H9 (cell line): ENCODE results near the gene ZKSCAN3. TPM values are rescaled to one million over a fixed set of nuclear protein-coding genes. Genes with fewer than 3 reads are reported as not detected.
A peak's percentile ranks its signal among the peaks of the same experiment; 100 is the strongest.
"Not testable (repeated sequence)": the region's sequence is repeated elsewhere in the genome, so short reads cannot be mapped to it uniquely, and the experiment has no call there.

Experiments
- DNase-seq: peaks from one replicate; pipeline ENCODE4 v3.0.0-alpha.2; 2017
- H2AFZ ChIP-seq: one replicate; pipeline ENCODE4 v1.6.1; 2013; ENCODE audit warnings: mild to moderate bottlenecking, low read length, control low read depth, moderate library complexity
- H2AK5ac ChIP-seq: 2 replicates; pipeline ENCODE4 v1.6.1; 2013; ENCODE audit warnings: low read length, control low read depth, mixed read lengths; ENCODE audit not compliant: insufficient read length
- H2BK120ac ChIP-seq: one replicate; pipeline ENCODE4 v1.6.1; 2013; ENCODE audit warnings: low read depth, mild to moderate bottlenecking, low read length, control low read depth, inconsistent platforms; ENCODE audit not compliant: poor library complexity, severe bottlenecking
- H2BK12ac ChIP-seq: 2 replicates; pipeline ENCODE4 v1.6.1; 2013; ENCODE audit warnings: low read length, control low read depth, mixed read lengths, low read depth; ENCODE audit not compliant: insufficient read length
- H2BK15ac ChIP-seq: 2 replicates; pipeline ENCODE4 v1.6.1; 2013; ENCODE audit warnings: low read depth, low read length, control low read depth
- H2BK20ac ChIP-seq: one replicate; pipeline ENCODE4 v1.6.1; 2013; ENCODE audit warnings: low read depth, mild to moderate bottlenecking, low read length, control low read depth, inconsistent platforms; ENCODE audit not compliant: poor library complexity, severe bottlenecking
- H2BK5ac ChIP-seq: 2 replicates; pipeline ENCODE4 v1.6.1; 2013; ENCODE audit warnings: low read length, control low read depth, mixed read lengths; ENCODE audit not compliant: insufficient read length
- H3K14ac ChIP-seq: 2 replicates; pipeline ENCODE4 v1.6.1; 2013; ENCODE audit warnings: low read length, control low read depth; ENCODE audit not compliant: insufficient read depth
- H3K18ac ChIP-seq: 2 replicates; pipeline ENCODE4 v1.6.1; 2013; ENCODE audit warnings: low read depth, mild to moderate bottlenecking, mixed read lengths, low read length, control low read depth; ENCODE audit not compliant: insufficient read length
- H3K23ac ChIP-seq: 2 replicates; pipeline ENCODE4 v1.6.1; 2013; ENCODE audit warnings: low read length, control low read depth, mixed read lengths, low read depth; ENCODE audit not compliant: insufficient read length
- H3K23me2 ChIP-seq: 2 replicates; pipeline ENCODE4 v1.6.1; 2013; ENCODE audit warnings: low read depth, mild to moderate bottlenecking, mixed read lengths, low read length, control low read depth; ENCODE audit not compliant: insufficient read length, poor library complexity, severe bottlenecking
- H3K27ac ChIP-seq: 2 replicates; pipeline ENCODE4 v1.5.1; 2013; ENCODE audit warnings: low read length, control low read depth, mixed read lengths, low read depth; ENCODE audit not compliant: insufficient read length
- H3K27me3 ChIP-seq: 2 replicates; pipeline ENCODE4 v1.6.1; 2013; ENCODE audit warnings: low read length, control low read depth, inconsistent platforms; ENCODE audit not compliant: insufficient read depth
- H3K4ac ChIP-seq: 2 replicates; pipeline ENCODE4 v1.6.1; 2013; ENCODE audit warnings: low read depth, mild to moderate bottlenecking, control low read depth, inconsistent platforms, low read length, moderate library complexity
- H3K4me1 ChIP-seq: 2 replicates; pipeline ENCODE4 v1.6.1; 2013; ENCODE audit warnings: low read length, control low read depth, inconsistent platforms; ENCODE audit not compliant: insufficient read depth
- H3K4me2 ChIP-seq: 2 replicates; pipeline ENCODE4 v1.6.1; 2013; ENCODE audit warnings: low read length, control low read depth, mixed read lengths; ENCODE audit not compliant: insufficient read length, insufficient read depth
- H3K56ac ChIP-seq: 2 replicates; pipeline ENCODE4 v1.6.1; 2013; ENCODE audit warnings: low read depth, mild to moderate bottlenecking, mixed read lengths, low read length, control low read depth; ENCODE audit not compliant: insufficient read length
- H3K79me1 ChIP-seq: 2 replicates; pipeline ENCODE4 v1.6.1; 2013; ENCODE audit warnings: low read depth, mild to moderate bottlenecking, moderate library complexity, low read length, control low read depth, inconsistent platforms; ENCODE audit not compliant: insufficient read depth, poor library complexity, severe bottlenecking
- H3K79me2 ChIP-seq: 2 replicates; pipeline ENCODE4 v1.6.1; 2013; ENCODE audit warnings: low read length, control low read depth, inconsistent platforms; ENCODE audit not compliant: insufficient read depth
- H3K9ac ChIP-seq: 2 replicates; pipeline ENCODE4 v1.6.1; 2013; ENCODE audit warnings: low read length, control low read depth, mixed read lengths; ENCODE audit not compliant: insufficient read length; ENCODE audit errors: extremely low read depth
- H3K9me3 ChIP-seq: one replicate; pipeline ENCODE4 v1.6.1; 2013; ENCODE audit warnings: low read depth, low read length, inconsistent platforms; ENCODE audit not compliant: control insufficient read depth
- H3T11ph ChIP-seq: one replicate; pipeline ENCODE4 v1.6.1; 2013; ENCODE audit warnings: mild to moderate bottlenecking, low read length, control low read depth, inconsistent platforms
- H4K20me1 ChIP-seq: one replicate; pipeline ENCODE4 v1.6.1; 2013; ENCODE audit not compliant: control insufficient read depth, insufficient read length, insufficient read depth
- H4K5ac ChIP-seq: 2 replicates; pipeline ENCODE4 v1.6.1; 2013; ENCODE audit warnings: low read depth, mild to moderate bottlenecking, mixed read lengths, low read length, control low read depth; ENCODE audit not compliant: insufficient read length
- H4K8ac ChIP-seq: replicated peaks from 2 replicates; pipeline ENCODE4 v1.6.1; 2013; ENCODE audit warnings: low read length, control low read depth, mixed read lengths, low read depth; ENCODE audit not compliant: insufficient read length
- H4K91ac ChIP-seq: 2 replicates; pipeline ENCODE4 v1.6.1; 2013; ENCODE audit warnings: low read depth, mild to moderate bottlenecking, moderate library complexity, mixed read lengths, low read length, control low read depth; ENCODE audit not compliant: insufficient read length
- H3K27ac Mint-ChIP-seq, 3 experiments: 2 replicates in 2 of 3; 3 replicates in 1 of 3; pipeline ENCODE4 v1.8.0; 2020 to 2021; ENCODE audit warnings: mixed read lengths in 3 of 3, mild to moderate bottlenecking in 1 of 3, moderate library complexity in 1 of 3
- H3K27me3 Mint-ChIP-seq: 2 replicates; pipeline ENCODE4 v1.8.0; 2021; ENCODE audit warnings: low read depth, mild to moderate bottlenecking, moderate library complexity, mixed read lengths
- H3K36me3 Mint-ChIP-seq, 3 experiments: 2 replicates in 2 of 3; 3 replicates in 1 of 3; pipeline ENCODE4 v1.8.0; 2020 to 2021; ENCODE audit warnings: low read depth in 3 of 3, mixed read lengths in 3 of 3; ENCODE audit not compliant: insufficient read depth in 1 of 3
- H3K4me1 Mint-ChIP-seq, 2 experiments: 2 replicates each; pipeline ENCODE4 v1.8.0; 2020; ENCODE audit warnings: mixed read lengths in 2 of 2
- H3K4me3 Mint-ChIP-seq, 2 experiments: 2 replicates in 1 of 2; 3 replicates in 1 of 2; pipeline ENCODE4 v1.8.0; 2020 to 2021; ENCODE audit warnings: mild to moderate bottlenecking in 2 of 2, mixed read lengths in 2 of 2, moderate library complexity in 1 of 2
- H3K9me3 Mint-ChIP-seq, 2 experiments: 2 replicates in 1 of 2; 3 replicates in 1 of 2; pipeline ENCODE4 v1.8.0; 2020; ENCODE audit warnings: mild to moderate bottlenecking in 2 of 2, mixed read lengths in 2 of 2, moderate library complexity in 1 of 2
- WGBS: extraction: QIAGEN DNeasy Blood & Tissue Kit; methylation state at CpG from one replicate; pipeline ENCODE4 v1.1.7; 2013; ENCODE audit warnings: missing lambda C conversion rate, low lambda C conversion rate, mixed read lengths; ENCODE audit not compliant: insufficient read length; ENCODE audit errors: extremely low coverage; 5-methylcytosine and 5-hydroxymethylcytosine counted together
- total RNA-seq: library from RNA; stranded (reverse); gene quantifications from 2 replicates; pipeline ENCODE4 v1.2.1, GENCODE V29; 2021
- TF ChIP-seq, protein P1 (sequence below): fragments of 200-600 bp; sonication (generic); conservative IDR thresholded peaks from 3 replicates; pipeline ENCODE4 v1.8.0; 2021; ENCODE audit warnings: antibody characterized with exemption, mild to moderate bottlenecking

The ZKSCAN3 gene
- total RNA-seq, 1 experiment from 2014 or later: 8.7 TPM

DNA sequence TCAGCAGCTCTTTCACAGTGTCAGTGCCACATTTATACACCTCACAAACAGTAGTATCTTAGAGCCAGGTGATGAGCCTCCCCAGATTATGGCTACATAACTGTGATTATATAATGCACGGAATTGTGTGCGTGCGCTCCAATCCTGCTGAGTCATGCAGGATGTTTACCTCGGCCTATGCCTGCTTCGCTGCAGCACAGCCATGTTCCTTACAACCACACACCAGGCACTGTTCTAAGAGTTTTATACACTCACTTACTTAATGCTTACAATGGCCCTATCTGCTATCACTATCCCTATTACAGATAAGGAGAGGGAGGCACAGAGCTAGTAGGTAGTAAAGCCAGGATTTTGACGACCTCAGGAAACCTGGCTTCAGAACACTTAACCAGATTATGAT, 7.3 kb downstream of the ZKSCAN3 start:
- Mint-ChIP-seq H3K36me3 (peaks cover 26 to 29% (median 27%) of the 10 kb centered on the region in 3 experiments), H3K27me3 (no peaks in the 10 kb centered on the region), H3K27ac (peak overlapping the region in 1 of 3 experiments; percentile 90; a peak in 3 of 7 replicates), H3K4me3 (no peak overlapping the region), H3K9me3 (peaks cover 7 to 8% of the 10 kb centered on the region in 2 experiments), H3K4me1 (peaks cover 12 to 17% of the 10 kb centered on the region in 2 experiments)
- Histone ChIP-seq H3K18ac (no peak overlapping the region), H4K20me1 (peaks cover 2% of the 10 kb centered on the region), H3K14ac (no peak overlapping the region), H2BK5ac (no peak overlapping the region), H3K4me2 (no peak overlapping the region), H3K4ac (no peak overlapping the region), H3K27ac (no peak overlapping the region), H3K4me1 (peaks cover 2% of the 10 kb centered on the region; the same call in 1 of the 2 replicates), H4K91ac (no peak overlapping the region), H2AK5ac (no peak overlapping the region), H3K23ac (no peak overlapping the region), H4K5ac (peak overlapping the region; percentile 2), H2BK15ac (no peak overlapping the region), H2AFZ (no peak overlapping the region), H3K79me1 (no peaks in the 10 kb centered on the region), H3K27me3 (no peaks in the 10 kb centered on the region), H2BK20ac (no peak overlapping the region), H2BK12ac (no peak overlapping the region), H3K9ac (no peak overlapping the region), H4K8ac (no peak overlapping the region), H2BK120ac (no peak overlapping the region), H3T11ph (no peak overlapping the region), H3K9me3 (no peaks in the 10 kb centered on the region), H3K56ac (no peak overlapping the region), H3K23me2 (peaks cover 3% of the 10 kb centered on the region), H3K79me2 (no peaks in the 10 kb centered on the region)
- no CpG with 5 or more reads among the region's 6 CpGs for WGBS
- TF ChIP-seq, protein P1, sequence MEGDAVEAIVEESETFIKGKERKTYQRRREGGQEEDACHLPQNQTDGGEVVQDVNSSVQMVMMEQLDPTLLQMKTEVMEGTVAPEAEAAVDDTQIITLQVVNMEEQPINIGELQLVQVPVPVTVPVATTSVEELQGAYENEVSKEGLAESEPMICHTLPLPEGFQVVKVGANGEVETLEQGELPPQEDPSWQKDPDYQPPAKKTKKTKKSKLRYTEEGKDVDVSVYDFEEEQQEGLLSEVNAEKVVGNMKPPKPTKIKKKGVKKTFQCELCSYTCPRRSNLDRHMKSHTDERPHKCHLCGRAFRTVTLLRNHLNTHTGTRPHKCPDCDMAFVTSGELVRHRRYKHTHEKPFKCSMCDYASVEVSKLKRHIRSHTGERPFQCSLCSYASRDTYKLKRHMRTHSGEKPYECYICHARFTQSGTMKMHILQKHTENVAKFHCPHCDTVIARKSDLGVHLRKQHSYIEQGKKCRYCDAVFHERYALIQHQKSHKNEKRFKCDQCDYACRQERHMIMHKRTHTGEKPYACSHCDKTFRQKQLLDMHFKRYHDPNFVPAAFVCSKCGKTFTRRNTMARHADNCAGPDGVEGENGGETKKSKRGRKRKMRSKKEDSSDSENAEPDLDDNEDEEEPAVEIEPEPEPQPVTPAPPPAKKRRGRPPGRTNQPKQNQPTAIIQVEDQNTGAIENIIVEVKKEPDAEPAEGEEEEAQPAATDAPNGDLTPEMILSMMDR: no peak
- DNase-seq: no peak

- not testable (repeated sequence) for H3K27ac Mint-ChIP-seq, H3K9me3 ChIP-seq, H3K18ac ChIP-seq, H4K20me1 ChIP-seq, H4K91ac ChIP-seq, H3K4me3 Mint-ChIP-seq, H3K23me2 ChIP-seq, H2BK20ac ChIP-seq, H2BK12ac ChIP-seq, H3T11ph ChIP-seq, H2AK5ac ChIP-seq, H3K27me3 Mint-ChIP-seq, H4K8ac ChIP-seq, H3K56ac ChIP-seq, H3K79me1 ChIP-seq, DNase-seq, H4K5ac ChIP-seq, H3K27ac ChIP-seq, H3K9me3 Mint-ChIP-seq, H2BK5ac ChIP-seq, H3K27me3 ChIP-seq, H3K79me2 ChIP-seq, H2BK15ac ChIP-seq, H3K9ac ChIP-seq, H2AFZ ChIP-seq, H3K4me2 ChIP-seq, H3K4me1 ChIP-seq, H3K14ac ChIP-seq, H2BK120ac ChIP-seq, H3K23ac ChIP-seq, H3K4ac ChIP-seq
- Mint-ChIP-seq H3K36me3 (peaks cover 10 to 27% (median 23%) of the 10 kb centered on the region in 3 experiments), H3K4me1 (peaks cover 12 to 17% of the 10 kb centered on the region in 2 experiments)
- no CpG with 5 or more reads among the region's 16 CpGs for WGBS
Measured at GRCh38 chr6:28359562-28359961, 9.8 kb downstream of the ZKSCAN3 start.
